Measurements from ENCODE around the gene WDR90.

WDR90 gene

GRCh38 chr16:640614-641013 lies 8.6 kb upstream of the WDR90 start:
- no peak for DNase-seq

GRCh38 chr16:641326-642188 lies 7.6 kb upstream of the WDR90 start, which contains the start of gene MCRIP2:
Gene MCRIP2, plus strand, starts transcription at chr16:641828. Its CDS starts 164 bp downstream, at chr16:641992.
- peak; percentile 71 to 80 for DNase-seq

GRCh38 chr16:642189-643049 lies 6.7 kb upstream of the WDR90 start:
- peak in 1 of 2 experiments; percentile 33 for DNase-seq

- DNase-seq = no peak
These were observed 6.2 kb upstream of the WDR90 start for GRCh38 chr16:643050-643368.

DNA sequence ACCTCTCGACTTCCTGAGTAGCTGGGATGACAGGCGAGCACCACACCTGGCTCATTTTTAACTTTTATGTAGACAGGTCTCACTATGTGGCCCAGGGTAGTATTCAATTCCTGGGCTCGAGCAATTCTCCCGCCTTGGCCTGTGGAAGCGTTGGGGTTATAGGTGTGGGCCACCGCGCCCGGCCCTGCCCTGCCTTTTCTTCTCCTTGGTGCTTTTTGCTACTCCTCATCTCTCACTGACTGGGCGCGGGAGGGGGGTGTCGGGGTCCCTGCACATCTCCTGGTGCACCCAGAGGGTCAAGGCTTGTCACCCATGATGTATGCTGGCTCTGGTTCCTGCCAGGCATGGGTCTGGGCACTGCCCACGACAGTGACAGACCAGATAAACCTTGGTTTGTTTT lies 4.6 kb upstream of the WDR90 start:
- no peak for DNase-seq

DNA sequence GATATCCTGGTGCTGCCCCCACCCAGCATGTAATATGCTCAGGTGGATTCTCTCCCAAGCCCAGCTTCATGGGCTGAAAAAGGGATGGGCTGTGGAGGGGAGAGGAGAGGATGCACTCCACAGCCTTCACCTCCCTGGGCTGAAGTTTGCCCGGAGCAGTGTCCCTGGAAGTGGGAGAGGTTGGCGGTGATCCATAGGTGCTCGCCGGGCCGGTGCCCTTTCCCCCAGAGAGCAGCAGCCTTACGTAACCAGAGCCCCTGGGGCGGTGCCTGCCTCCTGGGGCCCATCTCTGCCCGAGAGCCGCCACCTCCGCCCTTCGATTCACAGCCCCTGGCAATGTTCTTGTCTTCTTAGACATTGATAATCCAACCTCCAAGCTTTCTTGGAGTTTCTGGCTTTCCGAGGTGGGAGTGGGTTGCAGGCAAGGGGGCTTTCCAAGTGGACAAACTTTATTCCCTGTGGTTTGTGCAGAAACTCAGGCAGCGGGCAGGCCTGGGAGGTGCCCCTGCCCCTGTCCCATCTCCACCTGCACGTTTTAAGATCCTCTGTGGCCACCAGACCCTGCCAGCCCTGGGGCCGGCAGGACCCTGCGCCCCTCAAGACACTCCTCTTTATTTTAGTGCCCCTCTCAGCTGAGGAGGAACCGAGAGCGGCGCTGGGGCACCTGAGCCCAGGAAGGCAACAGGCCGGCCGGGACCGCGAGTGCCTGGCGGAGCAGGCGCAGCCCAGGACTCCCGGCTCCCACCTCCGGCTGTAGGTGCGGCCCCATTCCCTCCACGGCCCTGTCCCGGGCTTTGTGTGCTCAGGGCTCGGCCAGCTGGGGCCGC lies 3.1 kb upstream of the WDR90 start:
- no peak for DNase-seq

- no peak for DNase-seq
These were observed 2.4 kb upstream of the WDR90 start for GRCh38 chr16:646679-647172.

GRCh38 chr16:647173-647902 lies 1.8 kb upstream of the WDR90 start:
- DNase-seq = peak in 1 of 2 experiments; percentile 12

GRCh38 chr16:648071-648780 lies 939 bp upstream of the WDR90 start:
- DNase-seq = peak; percentile 47 to 68

- no peak for DNase-seq
These were observed 466 bp downstream of the WDR90 start for GRCh38 chr16:649631-650030.

DNA sequence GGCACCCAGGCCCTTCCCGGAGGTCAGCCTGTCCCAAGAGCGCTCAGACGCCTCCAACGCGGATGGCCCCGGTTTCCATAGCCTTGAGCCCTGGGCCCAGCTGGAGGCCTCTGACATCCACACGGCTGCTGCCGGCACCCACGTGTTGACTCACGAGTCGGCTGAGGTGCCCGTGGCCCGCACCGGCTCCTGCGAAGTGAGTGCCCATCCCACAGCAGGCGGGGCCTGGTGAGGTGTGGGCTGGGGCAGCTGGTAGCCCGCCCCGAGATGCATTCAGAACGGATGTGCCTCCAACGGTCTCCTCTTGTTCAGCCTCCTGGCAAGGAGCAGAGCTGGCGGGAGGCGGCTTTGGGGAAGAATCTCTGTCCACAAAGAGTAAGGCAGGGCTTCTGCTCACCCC lies 2.7 kb downstream of the WDR90 start:
- no peak for DNase-seq

DNA sequence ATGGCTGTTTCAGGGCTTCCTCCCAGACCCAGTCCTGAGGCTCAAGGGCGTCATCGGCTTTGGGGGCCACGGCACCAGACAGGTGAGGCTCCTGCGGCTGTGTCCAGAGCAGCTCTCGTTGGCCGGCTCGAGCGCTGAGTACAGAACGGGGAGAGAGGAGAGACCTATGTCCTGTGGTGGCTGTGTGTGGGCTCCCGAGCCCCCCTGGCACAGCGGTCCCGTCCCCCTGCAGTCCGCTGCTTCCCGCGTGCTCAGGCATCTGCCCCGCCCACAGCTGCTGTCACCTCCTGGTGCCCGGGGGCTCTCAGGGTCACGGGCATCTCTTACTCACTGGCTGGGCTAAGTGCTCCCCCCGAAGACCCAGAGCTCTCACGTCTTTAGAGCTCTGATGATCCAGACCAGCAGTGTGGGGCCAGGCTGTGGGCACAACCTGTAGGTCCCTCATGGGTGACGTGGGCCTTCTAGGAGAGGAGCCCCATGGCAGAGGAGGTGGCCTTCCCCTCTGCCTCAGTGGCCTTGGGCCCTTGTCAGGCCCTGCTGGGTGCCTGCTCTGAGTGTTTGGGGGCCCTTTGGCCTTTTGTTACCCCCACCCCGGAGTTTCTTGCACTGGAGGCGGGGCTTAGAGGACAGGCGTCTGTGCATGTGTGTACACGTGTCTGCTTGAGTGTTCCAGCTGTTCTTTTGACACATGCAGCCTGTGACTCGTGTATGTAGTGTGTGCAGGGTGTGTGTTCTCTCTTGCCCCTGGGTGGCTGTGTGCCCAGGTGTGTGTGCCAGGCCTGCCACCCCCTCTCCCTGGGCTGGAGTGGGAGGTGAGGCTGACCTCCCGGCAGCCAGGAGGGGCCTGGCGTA lies 3.5 kb downstream of the WDR90 start:
- DNase-seq = no peak

GRCh38 chr16:654034-654433 lies 4.9 kb downstream of the WDR90 start:
- DNase-seq = no peak

GRCh38 chr16:657487-657886 lies 8.3 kb downstream of the WDR90 start:
- DNase-seq = no peak

- no peak for DNase-seq
These were observed 9.8 kb downstream of the WDR90 start for GRCh38 chr16:658679-659571.

GRCh38 chr16:659618-660017 lies 10.5 kb downstream of the WDR90 start:
- no peak for DNase-seq

GRCh38 chr16:660132-660458 lies 10.9 kb downstream of the WDR90 start:
- DNase-seq = no peak

DNA sequence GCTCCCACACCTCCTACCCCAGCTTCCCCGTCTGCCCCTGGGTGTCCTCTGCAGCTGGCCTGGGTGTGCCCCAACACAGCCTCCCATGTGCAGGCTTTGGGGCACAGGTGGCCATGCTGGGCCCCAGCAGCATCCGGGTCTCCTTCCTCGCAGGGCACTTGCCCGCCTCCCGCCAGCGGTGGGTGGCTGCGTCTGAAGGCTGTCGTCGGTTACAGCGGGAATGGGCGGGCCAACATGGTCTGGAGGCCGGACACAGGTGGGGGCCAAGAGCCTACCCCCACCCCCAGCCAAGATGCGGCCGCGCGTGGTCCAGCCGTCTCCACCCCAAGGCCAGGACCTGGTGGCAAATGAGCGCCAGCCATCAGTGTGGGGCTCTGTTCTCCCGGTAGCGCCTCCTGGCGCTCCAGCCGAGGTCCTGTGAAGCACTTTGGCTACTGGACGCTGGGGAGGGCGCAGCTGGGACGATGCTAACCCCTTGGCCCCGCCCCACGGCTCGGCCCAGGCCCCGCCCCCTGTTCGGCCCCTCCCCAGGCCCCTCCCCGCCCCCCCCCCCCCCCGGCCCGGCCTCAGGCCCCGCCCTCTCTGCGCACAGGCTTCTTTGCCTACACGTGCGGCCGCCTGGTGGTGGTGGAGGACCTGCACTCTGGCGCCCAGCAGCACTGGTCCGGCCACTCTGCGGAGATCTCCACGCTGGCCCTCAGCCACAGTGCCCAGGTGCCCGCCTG lies 11.5 kb downstream of the WDR90 start:
- DNase-seq = peak; percentile 62 to 78
